GM18526 (cell line): ENCODE results near the gene CLCN5.

Source experiments
- POLR2A ChIP-seq: IDR thresholded peaks from 3 replicates; pipeline ENCODE4 v1.6.1; 2011; ENCODE audit not compliant: insufficient read length; ENCODE audit errors: extremely low read depth

Gene CLCN5

DNA sequence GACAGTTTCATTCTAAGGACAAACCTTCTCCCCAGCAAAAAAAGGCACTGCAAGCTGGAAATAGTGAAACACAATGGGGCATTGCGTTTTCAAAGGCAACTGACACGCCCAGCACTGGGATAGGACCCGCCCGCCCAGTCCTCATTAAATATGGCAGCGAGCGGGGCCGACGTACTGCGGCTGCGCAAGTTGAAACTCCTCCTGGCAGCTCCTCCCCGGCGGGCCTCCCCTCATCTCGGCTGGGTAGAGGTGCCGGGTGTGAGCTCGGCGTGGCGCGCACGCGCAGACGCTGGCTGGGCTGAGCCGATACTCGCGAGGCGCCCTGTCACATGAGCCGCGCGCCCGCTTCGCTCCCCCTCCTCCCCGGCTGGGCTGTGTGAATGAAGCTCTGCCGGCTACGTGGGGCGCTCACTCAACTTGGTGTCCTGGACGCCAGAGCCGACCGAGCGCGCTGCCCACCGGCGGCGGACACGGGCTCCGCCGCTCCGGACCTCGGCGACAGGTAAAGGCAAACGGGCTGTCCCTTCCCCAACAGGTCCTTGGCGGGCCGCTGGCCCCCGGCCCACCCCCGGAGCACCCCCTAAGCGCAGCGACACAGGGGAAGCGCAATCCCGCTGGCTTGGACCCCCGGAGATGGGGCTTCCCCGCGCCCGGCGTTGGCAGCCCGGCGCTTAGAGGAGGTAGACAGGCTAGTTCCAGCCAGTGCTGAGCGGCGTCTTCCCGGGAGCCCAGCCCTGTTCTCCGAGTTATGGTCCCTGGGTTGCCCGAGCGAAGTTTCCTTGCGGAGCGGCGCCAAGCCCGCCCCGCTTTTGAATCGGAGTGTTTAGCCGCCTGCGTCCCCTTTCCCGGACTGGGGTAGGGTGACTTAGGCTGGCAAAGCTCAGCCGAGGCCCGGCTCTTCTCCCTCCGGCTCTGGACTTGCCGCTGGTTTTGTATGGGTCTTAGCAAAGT lies at the start of gene CLCN5:
Gene CLCN5, plus strand, starts transcription at position 306 of the 951 bp plus-strand sequence. CDS start 2,703 bp downstream, outside the sequence.
- peak; percentile 37 for TF ChIP-seq POLR2A

DNA sequence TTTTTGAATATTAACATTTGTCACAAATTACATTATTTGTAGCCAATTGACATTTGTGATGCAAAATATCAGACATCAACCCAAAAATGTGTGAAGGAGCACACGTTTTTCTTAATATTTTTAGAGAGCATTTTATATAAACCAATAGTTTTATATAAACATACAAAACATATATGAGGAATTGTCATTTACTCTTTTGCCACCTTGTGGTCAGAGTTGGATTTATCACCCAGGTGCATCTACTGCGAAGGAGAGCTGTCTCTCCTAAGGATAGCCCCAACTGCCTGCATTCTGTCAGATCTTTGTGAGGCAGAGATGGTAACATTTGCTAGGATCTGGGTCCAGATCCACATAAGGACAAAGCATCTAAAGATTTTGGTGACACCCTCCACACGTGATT lies 45.6 kb upstream of the CLCN5 start:
- TF ChIP-seq POLR2A = no peak

DNA sequence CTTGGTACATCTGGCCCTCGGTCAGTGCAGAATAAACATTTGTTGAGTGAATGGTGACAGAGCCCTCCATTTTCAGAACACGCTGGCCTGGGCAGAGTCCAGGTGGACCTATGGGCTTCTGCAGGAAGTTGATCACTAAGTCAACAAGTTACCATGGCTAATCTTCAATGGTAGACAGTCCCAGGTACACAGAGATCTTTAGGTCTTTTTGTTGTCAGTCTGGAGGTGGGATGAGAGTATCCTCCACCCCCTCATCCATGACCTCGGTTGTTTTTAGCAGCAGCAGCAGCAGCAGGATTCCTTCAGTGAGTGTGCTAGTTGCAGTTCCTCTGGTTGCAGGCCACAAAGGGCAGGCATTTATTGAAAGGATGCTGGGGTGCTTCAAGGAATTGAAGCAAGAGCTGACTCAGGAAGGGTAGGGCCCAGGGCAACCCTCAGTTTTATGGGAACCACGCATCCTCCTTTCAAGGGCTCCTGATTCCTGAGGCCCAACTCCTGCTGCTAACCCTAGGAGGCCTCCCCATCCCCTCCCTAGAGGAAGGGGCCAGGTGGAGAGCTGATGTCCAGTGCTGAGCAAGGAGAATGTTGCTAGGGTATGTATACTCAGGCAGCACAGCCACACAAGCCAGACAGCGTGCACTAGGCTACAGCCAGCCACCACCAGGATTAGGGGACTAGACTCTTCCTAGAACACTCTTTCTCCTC lies 44.8 kb upstream of the CLCN5 start:
- no peak for TF ChIP-seq POLR2A

DNA sequence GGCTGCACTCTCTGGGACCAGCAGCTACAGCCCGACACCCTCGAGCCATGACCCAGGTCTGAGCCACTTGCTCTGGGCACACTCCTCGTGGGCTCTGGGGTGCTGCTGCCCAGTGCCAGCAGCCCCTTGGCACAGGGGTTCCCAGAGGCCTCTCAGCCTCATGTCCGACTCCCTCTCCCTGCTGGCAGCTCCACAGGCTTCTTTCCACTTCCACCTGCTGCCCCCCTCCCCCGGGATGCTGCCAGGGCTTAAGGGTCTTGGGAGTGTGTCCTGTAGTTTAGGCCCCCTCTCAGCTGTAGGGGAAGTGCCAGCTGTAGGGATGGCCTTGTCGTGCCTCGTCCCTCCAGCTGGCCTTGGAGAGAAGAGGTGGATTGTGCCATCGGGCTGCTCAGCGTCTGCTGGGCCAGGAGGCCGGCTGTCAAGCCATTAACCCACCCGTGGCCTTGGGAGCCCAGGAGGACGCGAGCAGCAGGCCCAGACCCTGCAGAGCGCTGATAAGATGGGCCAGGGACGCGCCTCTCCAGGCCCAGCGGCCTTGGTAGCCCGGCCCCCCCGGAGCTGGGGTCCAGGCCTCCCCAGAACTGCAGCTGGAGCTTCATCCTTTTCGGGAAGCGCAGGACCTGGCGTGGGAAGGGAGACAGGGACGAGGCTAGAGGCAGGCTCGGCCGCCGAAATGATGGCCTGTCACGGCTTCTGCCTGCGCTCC lies 44.1 kb upstream of the CLCN5 start:
- no peak for TF ChIP-seq POLR2A

DNA sequence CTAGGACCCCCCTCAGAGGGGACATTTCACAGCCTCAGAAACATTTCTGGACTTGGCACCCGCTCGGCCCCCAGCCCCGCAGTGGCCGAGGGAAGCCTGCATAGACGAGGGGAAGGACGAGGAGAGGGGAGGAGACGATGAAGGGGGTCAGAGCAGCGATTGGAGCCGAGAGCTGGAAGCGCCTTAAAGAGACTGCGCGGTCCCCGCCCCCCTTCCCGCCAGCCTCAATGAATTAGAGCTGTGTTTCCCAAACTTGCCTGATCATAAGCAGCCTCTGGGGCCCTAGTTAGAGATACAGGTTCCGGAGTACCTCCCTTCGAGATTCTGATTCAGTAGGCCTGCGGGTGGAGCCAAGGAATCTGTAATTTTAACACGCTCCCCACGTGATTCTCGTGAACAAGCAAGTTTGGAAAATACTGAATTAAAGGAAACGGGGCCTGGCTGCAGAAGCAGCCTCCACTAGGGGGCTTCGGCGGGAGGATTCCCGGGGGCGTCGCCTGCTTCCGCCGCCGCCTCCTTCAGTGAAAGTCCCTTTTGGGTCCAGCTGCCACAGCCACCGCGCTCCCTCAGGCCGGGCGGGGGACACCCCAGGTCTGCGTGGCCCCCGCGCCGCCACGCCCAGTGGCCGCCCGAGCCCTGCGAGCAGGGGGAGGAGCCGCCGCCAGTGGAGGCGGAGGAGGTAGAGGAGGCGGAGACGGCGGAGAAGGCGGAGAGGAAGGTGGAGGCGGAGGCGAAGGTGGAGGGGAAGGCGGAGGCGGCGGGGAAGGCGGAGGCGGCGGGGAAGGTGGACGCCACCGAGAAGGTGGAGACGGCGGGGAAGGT lies 43.4 kb upstream of the CLCN5 start, which contains the start of gene USP27X:
Gene USP27X, plus strand, starts transcription at position 651 of the 822 bp plus-strand sequence. CDS start 824 bp downstream, outside the sequence.
- TF ChIP-seq POLR2A = peak; percentile 26

DNA sequence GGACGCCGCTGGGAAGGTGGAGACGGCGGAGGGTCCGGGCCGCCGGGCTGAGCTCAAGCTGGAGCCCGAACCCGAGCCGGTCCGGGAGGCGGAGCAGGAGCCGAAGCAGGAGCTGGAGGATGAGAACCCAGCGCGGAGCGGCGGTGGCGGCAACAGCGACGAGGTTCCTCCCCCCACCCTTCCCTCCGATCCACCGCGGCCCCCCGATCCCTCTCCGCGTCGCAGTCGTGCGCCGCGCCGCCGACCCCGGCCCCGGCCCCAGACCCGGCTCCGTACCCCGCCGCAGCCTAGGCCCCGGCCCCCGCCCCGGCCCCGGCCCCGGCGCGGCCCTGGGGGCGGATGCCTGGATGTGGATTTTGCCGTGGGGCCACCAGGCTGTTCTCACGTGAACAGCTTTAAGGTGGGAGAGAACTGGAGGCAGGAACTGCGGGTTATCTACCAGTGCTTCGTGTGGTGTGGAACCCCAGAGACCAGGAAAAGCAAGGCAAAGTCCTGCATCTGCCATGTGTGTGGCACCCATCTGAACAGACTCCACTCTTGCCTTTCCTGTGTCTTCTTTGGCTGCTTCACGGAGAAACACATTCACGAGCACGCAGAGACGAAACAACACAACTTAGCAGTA lies 42.6 kb upstream of the CLCN5 start:
- TF ChIP-seq POLR2A = no peak

DNA sequence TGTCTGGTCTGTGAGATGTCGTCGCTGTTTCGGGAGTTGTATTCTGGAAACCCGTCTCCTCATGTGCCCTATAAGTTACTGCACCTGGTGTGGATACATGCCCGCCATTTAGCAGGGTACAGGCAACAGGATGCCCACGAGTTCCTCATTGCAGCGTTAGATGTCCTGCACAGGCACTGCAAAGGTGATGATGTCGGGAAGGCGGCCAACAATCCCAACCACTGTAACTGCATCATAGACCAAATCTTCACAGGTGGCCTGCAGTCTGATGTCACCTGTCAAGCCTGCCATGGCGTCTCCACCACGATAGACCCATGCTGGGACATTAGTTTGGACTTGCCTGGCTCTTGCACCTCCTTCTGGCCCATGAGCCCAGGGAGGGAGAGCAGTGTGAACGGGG lies 41.7 kb upstream of the CLCN5 start:
- TF ChIP-seq POLR2A = no peak

DNA sequence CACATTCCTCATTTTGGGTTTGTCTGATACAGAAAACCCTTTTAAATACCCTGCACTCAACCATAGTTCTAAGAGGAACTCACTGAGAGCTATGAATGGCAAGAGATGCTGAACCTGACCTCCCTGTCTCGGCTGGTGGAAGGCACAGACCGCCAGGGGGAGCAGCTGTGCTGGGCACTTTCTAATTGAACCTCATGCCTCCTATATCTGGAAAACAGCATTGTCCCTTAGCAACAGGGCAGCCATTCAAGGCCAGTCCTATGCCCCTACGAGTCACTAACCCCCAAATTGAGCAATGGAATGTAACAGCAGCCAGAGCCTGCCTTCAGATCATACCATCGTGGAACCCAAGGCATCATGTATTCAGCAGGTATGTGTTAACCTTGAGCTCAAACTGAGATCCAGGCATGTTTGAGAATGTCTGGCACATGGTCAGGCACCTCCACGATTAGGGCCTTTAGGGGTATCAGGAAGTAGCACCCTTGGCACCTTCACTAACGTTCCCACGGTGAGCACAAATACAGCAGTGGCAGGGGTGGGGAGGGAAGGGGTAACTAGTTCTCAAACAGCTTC lies 38.0 kb upstream of the CLCN5 start:
- no peak for TF ChIP-seq POLR2A

DNA sequence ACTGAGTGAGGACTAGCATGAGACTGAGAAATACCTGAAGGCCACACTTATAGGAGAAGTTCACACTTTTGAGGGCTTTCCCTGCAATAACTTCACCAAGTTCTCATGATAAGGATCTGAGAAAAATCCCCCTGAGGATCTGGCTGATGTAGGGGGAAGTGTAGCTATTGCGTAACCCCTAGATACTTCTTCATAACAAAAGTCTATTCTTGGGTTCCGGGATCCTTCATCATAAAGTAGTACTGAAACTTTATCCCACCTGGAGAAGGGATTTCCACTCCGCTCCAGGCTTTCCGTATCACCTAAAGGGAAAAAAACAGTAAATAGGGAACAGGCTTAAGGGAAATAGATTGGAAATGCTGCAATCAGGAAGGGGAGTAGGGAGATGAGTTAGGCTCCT lies 29.9 kb upstream of the CLCN5 start:
- no peak for TF ChIP-seq POLR2A

DNA sequence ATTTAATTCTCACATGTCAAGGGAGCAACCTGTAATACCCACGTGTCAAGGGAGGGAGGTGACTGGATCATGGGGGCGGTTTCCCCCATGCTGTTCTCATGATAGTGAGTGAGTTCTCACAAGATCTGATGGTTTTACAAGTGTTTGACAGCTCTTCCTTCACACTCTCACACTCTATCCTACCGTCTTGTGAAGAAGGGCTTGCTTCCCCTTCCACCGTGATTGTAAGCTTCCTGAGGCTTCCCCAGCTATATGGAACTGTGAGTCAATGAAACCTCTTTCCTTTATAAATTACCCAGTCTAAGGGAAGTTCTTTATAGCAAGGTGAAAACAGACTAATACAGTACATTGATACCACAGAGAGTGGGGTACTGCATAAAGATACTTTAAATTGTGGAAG lies 25.4 kb upstream of the CLCN5 start:
- TF ChIP-seq POLR2A = no peak

DNA sequence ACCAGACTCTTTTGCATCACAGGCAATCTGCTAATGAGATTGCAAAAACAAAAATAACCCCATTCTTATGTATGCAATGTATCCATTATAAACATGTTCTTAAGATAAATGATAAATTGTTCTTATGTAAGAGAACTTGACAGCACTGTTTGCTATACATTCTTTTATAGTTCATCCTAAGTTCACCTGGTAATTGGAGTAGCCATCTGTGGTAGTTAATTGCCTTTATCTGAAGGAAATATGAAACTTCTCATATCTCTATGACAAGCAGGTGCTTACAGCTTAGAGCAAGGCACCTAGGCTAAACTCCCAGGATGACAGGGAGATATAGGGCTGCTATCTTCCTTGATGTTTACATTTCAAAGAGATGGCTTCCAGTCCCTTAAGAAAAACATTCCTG lies 21.3 kb upstream of the CLCN5 start:
- TF ChIP-seq POLR2A = no peak

DNA sequence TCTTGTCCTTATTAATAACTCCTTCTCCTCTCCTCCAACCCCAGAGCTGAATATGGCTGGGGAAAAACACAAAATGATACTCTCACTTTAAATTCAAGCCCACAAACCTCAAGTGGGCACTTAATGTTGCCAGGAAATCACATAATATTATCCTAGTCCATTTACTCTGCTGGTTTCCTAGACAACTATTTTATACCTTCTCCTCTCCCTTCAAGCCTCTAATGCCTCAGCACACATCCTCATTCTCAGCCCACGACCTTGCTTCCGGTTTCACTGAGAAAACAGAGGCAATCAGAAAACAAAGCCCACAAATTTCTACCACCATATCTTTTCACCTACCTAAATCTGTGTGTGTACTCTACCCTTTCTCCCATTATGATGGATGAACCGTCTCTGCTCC lies 12.1 kb upstream of the CLCN5 start:
- no peak for TF ChIP-seq POLR2A

DNA sequence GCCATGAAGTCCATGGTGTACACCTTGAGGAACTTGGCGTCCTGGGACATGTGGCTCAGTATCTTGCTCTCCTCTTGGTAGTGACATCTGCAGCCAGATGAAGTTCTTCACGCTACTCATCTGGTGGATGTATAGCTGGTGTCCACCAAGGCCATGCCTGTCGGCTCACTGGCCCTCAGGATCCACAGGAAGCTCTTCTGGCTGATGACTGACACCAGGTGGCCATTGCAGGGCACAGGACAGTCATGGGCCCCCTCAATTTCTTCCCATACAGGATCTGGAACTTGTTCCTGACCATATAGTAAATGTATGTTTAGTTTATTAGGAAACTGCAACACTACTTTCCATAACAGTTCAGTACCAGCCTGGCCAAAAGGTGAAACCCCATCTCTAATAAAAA lies 10.3 kb upstream of the CLCN5 start:
- TF ChIP-seq POLR2A = no peak

DNA sequence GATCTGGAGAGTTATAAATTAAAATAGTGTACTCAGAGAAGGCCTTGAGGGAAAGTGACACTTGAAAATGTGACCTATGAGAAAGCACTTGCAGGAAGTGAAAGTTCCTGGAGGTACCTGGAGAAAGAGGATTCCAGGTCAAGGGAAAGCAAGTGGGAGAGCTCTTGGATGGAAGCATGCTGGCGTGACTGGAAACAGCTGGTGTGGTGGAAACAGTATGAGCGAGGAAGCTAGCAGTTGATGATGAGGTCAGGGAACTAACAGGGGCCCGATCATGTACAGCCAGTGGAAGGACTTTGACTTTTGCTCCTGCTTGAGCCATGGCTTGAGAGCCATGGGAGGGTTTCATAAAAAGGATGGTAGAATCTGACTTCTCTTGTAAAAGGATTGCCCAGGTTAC lies 9.5 kb upstream of the CLCN5 start:
- TF ChIP-seq POLR2A = no peak
